Measurements from ENCODE around the gene NAV2. TPM values are rescaled to one million over a fixed set of nuclear protein-coding genes. Genes with fewer than 3 reads are reported as not detected.

Gene NAV2
- total RNA-seq, 1 donor from 2014 or later = 31.4 TPM

DNA sequence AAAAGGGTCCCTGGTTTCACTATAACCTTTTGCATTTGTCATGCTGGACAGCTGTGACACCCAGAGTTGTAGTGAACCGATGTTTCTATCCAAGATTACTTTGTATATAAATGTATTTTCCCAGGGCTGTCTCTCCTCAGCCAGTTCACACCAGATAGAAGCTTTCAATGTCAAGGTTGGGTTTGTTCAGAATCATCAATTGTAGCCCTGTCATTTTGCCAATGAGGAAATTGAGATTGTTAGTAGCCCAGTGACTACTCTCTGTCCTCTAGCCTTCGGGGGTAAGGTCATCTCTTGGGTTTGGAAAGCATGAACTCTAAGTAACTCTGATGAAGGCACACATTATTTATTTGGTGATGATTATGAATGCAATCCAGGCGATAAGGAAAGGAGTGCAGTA, 282.0 kb downstream of the NAV2 start:
- Mint-ChIP-seq H3K27ac (ENCODE audit: unreplicated experiment) (peak overlapping the region; percentile 8), H3K4me3 (ENCODE audit: unreplicated experiment) (no peak overlapping the region)

DNA sequence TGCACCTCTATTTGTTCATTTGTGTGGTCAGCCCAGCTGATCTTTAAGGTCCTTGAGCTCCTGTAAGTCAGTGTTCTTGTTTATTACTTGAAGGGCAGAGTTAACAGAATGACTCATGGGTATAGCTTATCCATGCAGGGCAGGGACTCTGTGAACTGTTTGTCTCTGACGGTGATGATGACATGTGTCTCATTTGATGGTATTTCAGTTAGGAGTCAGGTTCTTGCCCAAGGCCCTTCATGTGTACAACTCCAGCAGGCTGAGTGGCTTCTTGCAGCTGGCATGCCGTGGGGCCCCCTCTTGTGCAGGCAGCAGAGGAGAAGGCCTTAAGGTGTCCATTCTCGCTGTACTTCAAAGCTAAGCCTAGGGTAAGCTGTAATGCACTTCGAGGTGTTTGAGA, 282.5 kb downstream of the NAV2 start:
- TF ChIP-seq, protein P1, sequence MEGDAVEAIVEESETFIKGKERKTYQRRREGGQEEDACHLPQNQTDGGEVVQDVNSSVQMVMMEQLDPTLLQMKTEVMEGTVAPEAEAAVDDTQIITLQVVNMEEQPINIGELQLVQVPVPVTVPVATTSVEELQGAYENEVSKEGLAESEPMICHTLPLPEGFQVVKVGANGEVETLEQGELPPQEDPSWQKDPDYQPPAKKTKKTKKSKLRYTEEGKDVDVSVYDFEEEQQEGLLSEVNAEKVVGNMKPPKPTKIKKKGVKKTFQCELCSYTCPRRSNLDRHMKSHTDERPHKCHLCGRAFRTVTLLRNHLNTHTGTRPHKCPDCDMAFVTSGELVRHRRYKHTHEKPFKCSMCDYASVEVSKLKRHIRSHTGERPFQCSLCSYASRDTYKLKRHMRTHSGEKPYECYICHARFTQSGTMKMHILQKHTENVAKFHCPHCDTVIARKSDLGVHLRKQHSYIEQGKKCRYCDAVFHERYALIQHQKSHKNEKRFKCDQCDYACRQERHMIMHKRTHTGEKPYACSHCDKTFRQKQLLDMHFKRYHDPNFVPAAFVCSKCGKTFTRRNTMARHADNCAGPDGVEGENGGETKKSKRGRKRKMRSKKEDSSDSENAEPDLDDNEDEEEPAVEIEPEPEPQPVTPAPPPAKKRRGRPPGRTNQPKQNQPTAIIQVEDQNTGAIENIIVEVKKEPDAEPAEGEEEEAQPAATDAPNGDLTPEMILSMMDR (IDR thresholded peaks at IDR 0.05) = no peak
- H3K27ac Mint-ChIP-seq (ENCODE audit: unreplicated experiment) = peak overlapping the region; percentile 44
- H3K4me1 Mint-ChIP-seq (ENCODE audit: unreplicated experiment) = peaks cover 26% of the 10 kb centered on the region
- H3K27me3 Mint-ChIP-seq (ENCODE audit: unreplicated experiment) = no peaks in the 10 kb centered on the region
- no peak for DNase-seq (ENCODE audit: extremely low spot score, unreplicated experiment)
- peaks cover 5% of the 10 kb centered on the region for H3K36me3 Mint-ChIP-seq (ENCODE audit: unreplicated experiment)
- no peaks in the 10 kb centered on the region for H3K9me3 Mint-ChIP-seq (ENCODE audit: unreplicated experiment)
- H3K4me3 Mint-ChIP-seq (ENCODE audit: unreplicated experiment) = no peak overlapping the region

More for the DNA sequence above, 282.0 kb downstream of the NAV2 start:
- no peak for DNase-seq (ENCODE audit: extremely low spot score, unreplicated experiment)
- peaks cover 5% of the 10 kb centered on the region for H3K36me3 Mint-ChIP-seq (ENCODE audit: unreplicated experiment)
- H3K27me3 Mint-ChIP-seq (ENCODE audit: unreplicated experiment) = no peaks in the 10 kb centered on the region
- no peaks in the 10 kb centered on the region for H3K9me3 Mint-ChIP-seq (ENCODE audit: unreplicated experiment)
- TF ChIP-seq, protein P1 (IDR thresholded peaks at IDR 0.05) = no peak
- H3K4me1 Mint-ChIP-seq (ENCODE audit: unreplicated experiment) = peaks cover 21% of the 10 kb centered on the region

DNA sequence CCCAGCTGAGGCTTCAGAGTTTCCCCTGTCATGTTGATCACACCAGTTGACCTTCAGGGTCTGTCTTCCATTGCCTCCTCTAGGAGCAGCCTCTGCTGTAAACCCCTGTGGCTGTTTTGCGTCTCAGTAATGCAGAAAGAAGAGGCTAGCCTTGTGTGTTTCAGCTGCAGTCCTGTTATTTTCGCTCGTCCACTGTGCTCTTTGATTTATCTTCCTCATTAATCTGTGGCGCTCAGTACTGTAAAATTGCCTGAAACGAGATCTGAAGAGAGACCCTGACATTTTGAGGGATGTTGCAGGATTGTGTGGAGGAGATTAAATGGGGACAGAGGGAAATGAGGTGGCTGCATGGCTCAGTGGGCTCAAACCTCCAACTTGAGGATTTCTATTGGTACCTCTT, 283.9 kb downstream of the NAV2 start:
- no peak overlapping the region for H3K4me3 Mint-ChIP-seq (ENCODE audit: unreplicated experiment)
- H3K27me3 Mint-ChIP-seq (ENCODE audit: unreplicated experiment) = no peaks in the 10 kb centered on the region
- H3K27ac Mint-ChIP-seq (ENCODE audit: unreplicated experiment) = peak overlapping the region; percentile 14

DNA sequence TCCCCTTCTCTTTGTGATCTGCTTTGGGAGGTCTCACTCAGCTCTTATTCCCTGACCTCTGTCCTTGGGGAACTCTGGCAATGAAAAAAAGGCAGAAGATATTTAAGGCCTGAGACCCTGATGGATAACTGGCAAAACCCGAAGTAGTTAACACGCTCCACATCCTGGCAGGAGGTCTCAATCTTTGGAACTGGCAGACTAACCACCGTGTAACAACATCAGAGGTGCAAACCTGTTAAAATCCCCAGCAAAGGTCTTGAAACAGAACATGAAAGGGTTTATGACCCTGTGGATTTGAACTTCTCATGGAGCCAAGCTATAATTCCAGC, 287.3 kb downstream of the NAV2 start:
- Mint-ChIP-seq H3K9me3 (ENCODE audit: unreplicated experiment) (no peaks in the 10 kb centered on the region), H3K36me3 (ENCODE audit: unreplicated experiment) (peaks cover 1% of the 10 kb centered on the region), H3K4me1 (ENCODE audit: unreplicated experiment) (peaks cover 41% of the 10 kb centered on the region), H3K27me3 (ENCODE audit: unreplicated experiment) (no peaks in the 10 kb centered on the region), H3K27ac (ENCODE audit: unreplicated experiment) (peak overlapping the region; percentile 25), H3K4me3 (ENCODE audit: unreplicated experiment) (no peak overlapping the region)
- TF ChIP-seq, protein P1 (IDR thresholded peaks at IDR 0.05) = no peak
- DNase-seq (ENCODE audit: extremely low spot score, unreplicated experiment) = no peak

More for the DNA sequence above, 283.9 kb downstream of the NAV2 start:
- TF ChIP-seq, protein P1 (IDR thresholded peaks at IDR 0.05) = no peak
- no peak for DNase-seq (ENCODE audit: extremely low spot score, unreplicated experiment)
- peaks cover 5% of the 10 kb centered on the region for H3K36me3 Mint-ChIP-seq (ENCODE audit: unreplicated experiment)
- H3K4me1 Mint-ChIP-seq (ENCODE audit: unreplicated experiment) = peaks cover 38% of the 10 kb centered on the region
- H3K9me3 Mint-ChIP-seq (ENCODE audit: unreplicated experiment) = no peaks in the 10 kb centered on the region

DNA sequence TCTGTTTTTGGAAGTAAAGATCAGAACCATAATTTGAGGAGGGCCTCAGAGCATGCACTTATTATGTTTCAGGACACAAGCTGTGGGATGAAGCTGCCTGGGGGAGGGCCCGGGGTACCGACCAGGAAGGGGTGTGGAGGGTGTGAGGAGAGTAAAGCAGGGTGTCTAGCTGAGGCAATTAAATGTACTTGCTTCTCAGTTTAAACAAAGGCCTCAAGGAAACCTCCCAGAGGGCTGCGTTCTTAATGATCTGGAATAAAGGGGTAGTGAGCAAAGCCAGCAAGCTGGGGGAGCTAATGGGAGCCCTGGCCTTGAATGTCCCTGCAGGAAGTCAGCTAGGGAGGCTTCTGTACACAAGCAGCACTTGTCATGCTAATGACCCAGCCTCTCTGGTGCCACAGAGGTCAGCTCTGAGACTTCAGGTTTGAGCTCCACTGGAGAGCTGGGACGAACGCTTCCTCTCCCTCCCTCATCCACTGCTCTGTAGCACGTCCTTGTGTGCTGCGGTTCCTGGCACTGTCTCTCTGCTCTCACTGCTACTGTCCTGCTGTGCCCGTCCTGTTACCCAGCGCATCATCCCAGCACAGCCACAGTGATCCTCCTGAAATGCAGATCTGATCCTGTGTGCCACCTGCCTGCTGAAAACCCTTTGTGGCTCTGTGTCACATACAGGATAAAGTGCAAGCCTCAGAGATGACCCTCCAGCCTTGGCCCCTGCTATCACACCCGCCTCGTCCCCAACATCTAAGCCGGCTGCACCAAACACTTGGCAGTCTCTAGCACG, 287.9 kb downstream of the NAV2 start:
- DNase-seq (ENCODE audit: extremely low spot score, unreplicated experiment) = no peak
- Mint-ChIP-seq H3K27me3 (ENCODE audit: unreplicated experiment) (no peaks in the 10 kb centered on the region), H3K4me1 (ENCODE audit: unreplicated experiment) (peaks cover 38% of the 10 kb centered on the region), H3K9me3 (ENCODE audit: unreplicated experiment) (no peaks in the 10 kb centered on the region), H3K27ac (ENCODE audit: unreplicated experiment) (peak overlapping the region; percentile 25), H3K4me3 (ENCODE audit: unreplicated experiment) (no peak overlapping the region), H3K36me3 (ENCODE audit: unreplicated experiment) (peaks cover 1% of the 10 kb centered on the region)
- TF ChIP-seq, protein P1 (IDR thresholded peaks at IDR 0.05) = no peak

All from osteocyte (in vitro differentiated cells).